Astrocyte (in vitro differentiated cells and primary cell): ENCODE measurements around the gene KSR2.

Experiments used
- EZH2 ChIP-seq: IDR thresholded peaks from 2 replicates; pipeline ENCODE4 v1.6.1; 2012; ENCODE audit warnings: mild to moderate bottlenecking, low read length, inconsistent platforms; ENCODE audit not compliant: insufficient read depth
- TF ChIP-seq, protein P1 (sequence below): IDR thresholded peaks from 2 replicates; pipeline ENCODE4 v1.5.1; 2011; ENCODE audit warnings: low read depth, mild to moderate bottlenecking, inconsistent platforms, low read length, moderate library complexity; ENCODE audit not compliant: insufficient read depth

DNA sequence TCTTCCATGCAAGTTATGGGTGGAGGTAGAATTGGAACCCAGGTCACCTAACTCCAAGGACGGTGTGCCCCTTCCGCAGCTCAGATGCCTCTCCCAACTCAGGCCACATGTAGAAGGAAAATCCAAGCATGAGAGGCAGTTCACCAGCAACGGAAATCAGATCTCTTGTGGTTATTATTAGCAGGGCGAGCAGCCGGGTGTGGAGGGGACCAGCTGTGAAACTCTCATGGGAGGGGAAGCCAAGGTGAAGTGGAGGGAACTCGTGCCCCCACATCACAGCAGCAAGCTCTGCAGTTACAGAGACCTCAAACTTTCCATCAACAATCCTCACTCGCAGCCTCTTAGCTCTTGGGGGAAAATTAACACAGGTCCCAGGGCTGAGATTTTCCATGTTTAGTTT lies 79.7 kb downstream of the KSR2 start:
- TF ChIP-seq, protein P1, sequence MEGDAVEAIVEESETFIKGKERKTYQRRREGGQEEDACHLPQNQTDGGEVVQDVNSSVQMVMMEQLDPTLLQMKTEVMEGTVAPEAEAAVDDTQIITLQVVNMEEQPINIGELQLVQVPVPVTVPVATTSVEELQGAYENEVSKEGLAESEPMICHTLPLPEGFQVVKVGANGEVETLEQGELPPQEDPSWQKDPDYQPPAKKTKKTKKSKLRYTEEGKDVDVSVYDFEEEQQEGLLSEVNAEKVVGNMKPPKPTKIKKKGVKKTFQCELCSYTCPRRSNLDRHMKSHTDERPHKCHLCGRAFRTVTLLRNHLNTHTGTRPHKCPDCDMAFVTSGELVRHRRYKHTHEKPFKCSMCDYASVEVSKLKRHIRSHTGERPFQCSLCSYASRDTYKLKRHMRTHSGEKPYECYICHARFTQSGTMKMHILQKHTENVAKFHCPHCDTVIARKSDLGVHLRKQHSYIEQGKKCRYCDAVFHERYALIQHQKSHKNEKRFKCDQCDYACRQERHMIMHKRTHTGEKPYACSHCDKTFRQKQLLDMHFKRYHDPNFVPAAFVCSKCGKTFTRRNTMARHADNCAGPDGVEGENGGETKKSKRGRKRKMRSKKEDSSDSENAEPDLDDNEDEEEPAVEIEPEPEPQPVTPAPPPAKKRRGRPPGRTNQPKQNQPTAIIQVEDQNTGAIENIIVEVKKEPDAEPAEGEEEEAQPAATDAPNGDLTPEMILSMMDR: no peak
- no peak for TF ChIP-seq EZH2
